OCI-LY7 (cell line): ENCODE results near the gene CDKN2B-AS1. TPM values are rescaled to one million over a fixed set of nuclear protein-coding genes. Genes with fewer than 3 reads are reported as not detected.

ENCODE experiments used
- BruUV-seq: library from RNA; stranded (reverse); fragments of 400-500 nt; replicated peaks from 2 replicates; lab custom pipeline; 2021; lab: Mats Ljungman, UMichigan
- CTCF ChIA-PET: fragments of 300-600 bp; sonication (Branson Sonifier 250); formaldehyde crosslinking; loops from one replicate; lab custom pipeline; 2022; ENCODE audit warnings: antibody characterized with exemption; ENCODE audit not compliant: unreplicated experiment; lab: Charles Lee
- POLR2A ChIA-PET: fragments of 300-600 bp; sonication (Branson Sonifier 250); formaldehyde crosslinking; loops from one replicate; lab custom pipeline; 2022; ENCODE audit warnings: antibody characterized with exemption; lab: Charles Lee
- DNase-seq: peaks from one replicate; pipeline ENCODE4 v3.0.0-alpha.2; 2015; ENCODE audit warnings: low spot score
- H2AFZ ChIP-seq: fragments of 200-600 bp; sonication (generic), shearing (Covaris generic); 2 replicates; pipeline ENCODE4 v1.6.1; 2014; ENCODE audit warnings: mild to moderate bottlenecking, antibody characterized with exemption, low read length, moderate library complexity
- H3K27ac ChIP-seq: fragments of 200-600 bp; sonication (generic); 2 replicates; pipeline ENCODE4 v1.5.1; 2014; ENCODE audit warnings: mixed run types, low read depth, mild to moderate bottlenecking, moderate library complexity, low read length, inconsistent platforms; ENCODE audit not compliant: poor library complexity, severe bottlenecking
- H3K36me3 ChIP-seq: fragments of 200-600 bp; sonication (generic); 2 replicates; pipeline ENCODE4 v1.6.1; 2014; ENCODE audit warnings: mild to moderate bottlenecking, antibody characterized with exemption, low read length, moderate library complexity, mixed read lengths; ENCODE audit not compliant: insufficient read depth
- H3K4me1 ChIP-seq: fragments of 200-600 bp; sonication (generic); 2 replicates; pipeline ENCODE4 v1.5.1; 2014; ENCODE audit warnings: mild to moderate bottlenecking, low read length; ENCODE audit not compliant: insufficient read depth, poor library complexity, severe bottlenecking
- H3K4me2 ChIP-seq: fragments of 200-600 bp; sonication (generic); 2 replicates; pipeline ENCODE4 v1.6.1; 2014; ENCODE audit warnings: mild to moderate bottlenecking, low read length
- H3K4me3 ChIP-seq: fragments of 200-600 bp; sonication (generic); 2 replicates; pipeline ENCODE4 v1.5.1; 2014; ENCODE audit warnings: mild to moderate bottlenecking, low read depth, low read length; ENCODE audit not compliant: poor library complexity, severe bottlenecking
- H3K79me2 ChIP-seq: fragments of 200-600 bp; sonication (generic); 2 replicates; pipeline ENCODE4 v1.6.1; 2016; ENCODE audit warnings: low read depth, mild to moderate bottlenecking, low read length, moderate library complexity, mixed read lengths; ENCODE audit not compliant: insufficient read depth
- H3K9me2 ChIP-seq: fragments of 200-600 bp; sonication (generic); 2 replicates; pipeline ENCODE4 v1.6.1; 2016; ENCODE audit warnings: mild to moderate bottlenecking, low read length, mixed read lengths; ENCODE audit not compliant: insufficient read depth
- H3K9me3 ChIP-seq: fragments of 200-600 bp; sonication (generic); 2 replicates; pipeline ENCODE4 v1.6.1; 2014; ENCODE audit warnings: mild to moderate bottlenecking, mixed run types, low read length, mixed read lengths
- H4K20me1 ChIP-seq: fragments of 200-600 bp; sonication (generic); 2 replicates; pipeline ENCODE4 v1.6.1; 2014; ENCODE audit warnings: mild to moderate bottlenecking, antibody characterized with exemption, low read length, moderate library complexity, mixed read lengths; ENCODE audit not compliant: insufficient read depth
- CTCF ChIP-seq: fragments of 200-600 bp; sonication (generic); conservative IDR thresholded peaks from 2 replicates; pipeline ENCODE4 v1.5.1; 2014; ENCODE audit warnings: mild to moderate bottlenecking, antibody characterized with exemption, low read length, moderate library complexity, mixed read lengths
- EZH2phosphoT487 ChIP-seq: fragments of 200-600 bp; sonication (generic); IDR thresholded peaks from 2 replicates; pipeline ENCODE4 v1.6.1; 2018; ENCODE audit warnings: low read depth, borderline replicate concordance, mild to moderate bottlenecking, mixed run types, antibody characterized with exemption, low read length, moderate library complexity, mixed read lengths
- intact Hi-C: fragments of 100-400 bp; cut with micrococcal nuclease; formaldehyde crosslinking; loops from one replicate; pipeline ENCODE4 v1.10.0; 2022; ENCODE audit not compliant: unreplicated experiment
- total RNA-seq, 2 experiments: library from RNA; depleted of rRNA in 1 of 2; stranded (reverse); fragments of >200 nt in 1 of 2; shearing (Covaris generic) in 1 of 2; gene quantifications; 2 replicates each; pipeline ENCODE4 v1.2.3, GENCODE V29; 2014 to 2022

CDKN2B-AS1 gene
- total RNA-seq, 2 experiments from 2014 or later = 20.4 to 24.3 TPM

- Histone ChIP-seq H3K4me1 (no peaks in the 10 kb centered on the region), H3K4me2 (no peak overlapping the region), H3K36me3 (no peaks in the 10 kb centered on the region), H3K27ac (no peak overlapping the region), H3K9me3 (no peaks in the 10 kb centered on the region; the same call in 1 of the 2 replicates), H2AFZ (no peak overlapping the region), H3K9me2 (no peaks in the 10 kb centered on the region), H3K4me3 (no peak overlapping the region), H4K20me1 (no peaks in the 10 kb centered on the region), H3K79me2 (no peaks in the 10 kb centered on the region)
- CTCF ChIA-PET = interaction anchor here (1.0 kb wide), 1 partner anchor 15 kb away, joined by 5 read pairs; no protein-coding TSS in a partner anchor
- no TSS peak for BruUV-seq
- POLR2A ChIA-PET = interaction anchor here (0.5 to 1.3 kb wide), 7 partner anchors 13 to 743 kb away, joined by 3 to 5 read pairs (median 3); no protein-coding TSS in a partner anchor
- TF ChIP-seq EZH2phosphoT487 (no peak), CTCF (peak; percentile 75)
- intact Hi-C loops = loop anchor here (5.0 kb wide), 1 partner anchor 307 kb away; no protein-coding TSS in a partner anchor
- peak; percentile 38 for DNase-seq
These were observed 125.0 kb downstream of the CDKN2B-AS1 start for GRCh38 chr9:22119522-22120158.

DNA sequence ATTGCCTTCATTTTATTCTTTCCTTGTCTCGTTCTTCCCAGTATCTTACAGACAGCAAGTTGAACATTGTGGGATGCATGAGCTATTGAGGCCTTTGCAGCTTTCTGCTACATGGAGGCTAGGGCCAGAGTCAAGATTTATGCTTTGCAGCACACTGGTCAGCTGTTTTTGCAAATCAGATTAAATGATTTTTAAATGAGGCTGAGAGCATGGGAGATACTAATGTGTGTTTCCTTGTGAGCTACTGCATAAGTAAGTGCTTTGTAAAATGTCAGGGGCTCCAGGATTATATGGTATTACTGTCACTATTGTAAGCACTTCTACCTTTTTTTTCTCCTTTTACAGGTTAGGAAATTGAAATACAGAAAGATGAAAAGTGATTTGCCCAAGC lies 125.6 kb downstream of the CDKN2B-AS1 start:
- Histone ChIP-seq H4K20me1 (no peaks in the 10 kb centered on the region), H3K36me3 (no peaks in the 10 kb centered on the region), H3K4me3 (no peak overlapping the region), H3K9me3 (no peaks in the 10 kb centered on the region; the same call in 1 of the 2 replicates), H3K4me1 (no peaks in the 10 kb centered on the region), H3K9me2 (no peaks in the 10 kb centered on the region), H3K79me2 (no peaks in the 10 kb centered on the region), H2AFZ (no peak overlapping the region), H3K27ac (no peak overlapping the region), H3K4me2 (no peak overlapping the region)
- no TSS peak for BruUV-seq
- TF ChIP-seq CTCF (no peak), EZH2phosphoT487 (no peak)
- ChIA-PET POLR2A (interaction anchor here (1.2 to 1.3 kb wide), 2 partner anchors 13 to 49 kb away, joined by 3 to 5 read pairs; no protein-coding TSS in a partner anchor), CTCF (no interaction called here)
- intact Hi-C loops = loop anchor here (5.0 kb wide), 1 partner anchor 308 kb away; no protein-coding TSS in a partner anchor
- no peak for DNase-seq

DNA sequence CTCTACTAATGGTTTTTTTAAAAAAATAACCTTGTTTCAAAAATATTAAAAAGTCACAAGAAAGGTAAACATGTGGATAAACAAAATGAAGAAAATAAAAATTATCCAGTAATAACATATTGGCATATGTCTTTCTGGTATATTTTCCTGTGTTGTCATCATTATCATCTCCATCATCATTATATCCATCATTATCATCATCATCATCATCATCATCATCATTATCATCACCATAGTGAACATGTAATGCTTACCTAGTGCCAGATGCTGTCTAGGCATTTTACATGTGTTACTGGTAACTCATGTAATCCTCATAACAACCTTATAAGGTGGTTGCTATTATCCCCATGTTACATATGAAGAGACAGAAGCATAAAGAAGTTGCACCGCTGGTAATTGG lies 126.0 kb downstream of the CDKN2B-AS1 start:
- POLR2A ChIA-PET = interaction anchor here (1.2 kb wide), 1 partner anchor 49 kb away, joined by 3 read pairs; no protein-coding TSS in a partner anchor
- TF ChIP-seq EZH2phosphoT487 (no peak), CTCF (no peak)
- BruUV-seq = no TSS peak

More for the DNA sequence above, 126.0 kb downstream of the CDKN2B-AS1 start:
- Histone ChIP-seq H4K20me1 (no peaks in the 10 kb centered on the region), H3K36me3 (no peaks in the 10 kb centered on the region), H3K9me3 (no peaks in the 10 kb centered on the region; the same call in 1 of the 2 replicates), H3K9me2 (no peaks in the 10 kb centered on the region), H3K79me2 (no peaks in the 10 kb centered on the region), H3K4me1 (no peaks in the 10 kb centered on the region), H3K4me3 (no peak overlapping the region), H3K27ac (no peak overlapping the region), H3K4me2 (no peak overlapping the region), H2AFZ (no peak overlapping the region)
- no peak for DNase-seq
- intact Hi-C loops = loop anchor here (5.0 kb wide), 1 partner anchor 308 kb away; no protein-coding TSS in a partner anchor
- CTCF ChIA-PET = no interaction called here
